ENCODE measurements around the gene LAMB3. TPM values are rescaled to one million over a fixed set of nuclear protein-coding genes. Genes with fewer than 3 reads are reported as not detected.

The LAMB3 gene
- polyA plus RNA-seq, 12 donors = 0.34 to 21.8 (median 0.85) TPM; not detected in 1

DNA sequence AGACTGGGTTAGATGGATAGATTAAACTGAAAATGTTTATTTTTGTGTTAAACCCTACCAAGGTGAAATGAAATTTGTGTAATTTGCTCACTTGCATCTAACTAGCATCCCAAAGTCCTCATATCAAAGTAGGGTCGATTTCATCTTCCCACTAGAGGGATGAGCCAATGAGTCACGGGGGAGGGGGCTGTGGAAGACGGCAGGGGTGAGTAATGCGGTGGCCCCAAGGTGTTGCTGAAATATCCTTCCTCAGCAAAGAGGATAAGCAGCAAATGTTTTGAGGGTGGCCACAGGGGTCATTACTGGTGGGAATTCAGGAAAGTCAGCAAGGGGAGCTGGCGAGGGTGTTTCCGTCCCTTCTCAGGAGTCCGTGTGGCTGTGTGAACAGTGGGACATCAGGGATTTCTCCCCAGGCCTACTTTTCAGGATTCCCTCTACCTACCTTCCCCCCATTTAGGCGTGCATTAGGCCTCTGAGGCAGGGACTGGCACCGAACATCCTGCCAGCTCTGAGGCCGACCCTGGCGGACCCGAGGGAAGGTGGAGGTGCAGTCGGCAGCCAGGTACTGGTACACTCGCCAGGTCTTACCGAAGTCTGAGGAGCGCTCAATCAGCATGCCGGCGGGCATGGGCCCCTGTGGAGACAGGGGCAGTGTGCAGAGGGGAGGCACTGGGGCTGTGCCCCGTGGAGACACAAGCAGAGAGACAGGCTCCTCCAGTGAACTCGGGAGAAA lies 18.1 kb downstream of the LAMB3 start:
- DNase-seq = no peak

DNA sequence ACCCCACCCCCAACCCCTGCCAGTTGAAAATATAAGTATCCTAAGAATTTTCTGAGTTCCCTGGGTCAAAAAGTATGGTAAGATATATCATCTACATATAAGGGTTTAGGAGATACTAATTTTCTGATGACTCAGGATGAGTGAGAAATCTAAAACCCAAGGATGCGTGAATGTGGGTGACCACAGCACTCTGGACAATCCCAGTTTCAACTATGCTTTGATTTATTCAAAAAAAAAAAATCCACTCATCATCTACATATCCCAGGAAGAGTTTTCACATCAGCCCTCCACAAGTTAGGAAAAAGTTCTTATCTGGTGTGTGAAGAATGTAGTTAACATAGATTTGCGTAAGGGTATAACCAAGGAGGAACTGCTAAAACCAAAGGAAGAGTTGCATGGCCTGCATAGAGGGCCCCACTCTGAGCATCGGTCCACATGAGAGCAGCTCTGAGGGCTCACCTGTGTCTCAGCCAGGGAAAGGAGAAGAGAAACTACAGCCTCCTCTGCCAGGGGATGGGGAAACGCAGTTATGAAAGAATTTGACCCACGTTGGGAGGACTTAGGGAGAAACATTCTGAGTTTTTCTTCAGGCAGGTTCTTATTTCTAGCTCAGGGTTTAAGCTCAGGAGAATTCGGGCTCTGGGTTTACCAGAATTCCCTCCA lies 18.8 kb downstream of the LAMB3 start:
- no peak for DNase-seq

DNA sequence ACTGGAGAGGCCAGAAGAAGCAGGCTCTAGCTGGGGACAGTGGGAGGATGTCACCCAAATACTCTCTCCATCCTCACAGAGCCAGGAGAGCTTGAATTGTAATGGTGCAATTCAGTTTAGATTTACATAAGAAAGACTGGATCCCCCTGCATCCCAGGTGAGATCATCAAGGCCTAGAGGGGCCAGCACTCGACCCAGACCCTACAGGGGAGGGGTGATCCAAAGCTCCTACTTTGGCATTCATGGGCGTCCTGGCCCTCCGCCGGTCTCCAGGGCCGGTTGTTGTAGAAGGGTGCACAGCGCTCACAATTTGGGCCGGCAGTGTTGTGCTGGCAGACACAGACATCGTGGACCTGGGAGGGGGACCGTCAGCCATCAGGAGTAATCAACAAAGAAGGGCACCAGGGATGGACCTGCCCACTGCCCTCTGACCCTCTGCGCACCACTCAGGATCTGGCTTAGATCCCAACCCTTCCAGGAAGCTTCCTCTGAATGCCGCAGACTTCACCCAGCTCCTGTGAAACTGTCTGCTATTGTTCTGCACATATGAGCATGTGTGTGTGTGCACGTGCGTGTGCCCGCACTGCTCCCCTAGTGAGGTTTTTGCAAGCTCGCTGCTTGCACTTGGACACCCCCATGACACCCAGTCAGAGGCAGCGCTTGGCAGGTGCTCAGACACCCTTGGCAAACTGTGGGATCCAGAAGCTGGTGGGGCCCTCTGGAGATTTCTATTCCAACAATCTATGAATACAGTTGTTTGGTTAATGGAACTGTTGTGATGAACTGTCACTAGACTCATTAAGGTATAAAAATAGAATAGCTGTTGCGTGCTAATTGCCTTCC lies 21.6 kb downstream of the LAMB3 start:
- no peak for DNase-seq

DNA sequence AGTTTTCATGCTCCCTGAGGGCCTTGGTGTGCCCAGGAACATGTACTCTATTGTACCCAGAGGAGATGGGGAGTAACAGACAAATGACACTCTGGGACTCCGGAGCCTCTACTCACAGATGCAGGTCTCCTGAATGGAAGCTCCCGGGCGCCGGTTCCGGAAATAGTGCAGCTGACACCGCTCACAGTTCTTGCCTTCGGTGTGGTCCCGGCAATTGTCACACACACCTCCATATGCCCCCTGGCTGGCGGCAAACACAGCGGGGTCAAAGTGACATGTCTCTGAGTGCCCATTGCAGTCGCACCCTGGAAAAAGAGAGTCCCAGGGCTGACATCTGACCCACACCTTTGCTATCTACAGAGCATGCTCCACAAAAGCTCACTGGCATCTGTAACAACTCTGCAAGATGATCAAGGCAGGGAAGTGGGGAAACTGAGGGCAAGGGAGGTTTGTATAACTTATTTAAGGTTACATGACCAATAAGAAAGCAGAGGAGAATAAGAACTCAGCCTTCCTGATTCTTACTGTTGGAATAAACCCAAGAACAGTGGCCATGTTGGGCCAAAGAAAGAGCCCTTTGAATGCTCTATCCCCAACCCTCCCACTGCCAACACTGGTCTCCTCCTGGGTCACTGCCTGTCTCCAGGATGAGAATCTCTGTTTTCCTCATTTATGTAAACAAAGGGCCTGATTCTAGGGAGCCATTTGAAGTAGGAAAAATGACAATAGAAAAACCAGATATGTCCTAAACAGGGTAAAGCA lies 22.4 kb downstream of the LAMB3 start:
- no peak for DNase-seq

DNA sequence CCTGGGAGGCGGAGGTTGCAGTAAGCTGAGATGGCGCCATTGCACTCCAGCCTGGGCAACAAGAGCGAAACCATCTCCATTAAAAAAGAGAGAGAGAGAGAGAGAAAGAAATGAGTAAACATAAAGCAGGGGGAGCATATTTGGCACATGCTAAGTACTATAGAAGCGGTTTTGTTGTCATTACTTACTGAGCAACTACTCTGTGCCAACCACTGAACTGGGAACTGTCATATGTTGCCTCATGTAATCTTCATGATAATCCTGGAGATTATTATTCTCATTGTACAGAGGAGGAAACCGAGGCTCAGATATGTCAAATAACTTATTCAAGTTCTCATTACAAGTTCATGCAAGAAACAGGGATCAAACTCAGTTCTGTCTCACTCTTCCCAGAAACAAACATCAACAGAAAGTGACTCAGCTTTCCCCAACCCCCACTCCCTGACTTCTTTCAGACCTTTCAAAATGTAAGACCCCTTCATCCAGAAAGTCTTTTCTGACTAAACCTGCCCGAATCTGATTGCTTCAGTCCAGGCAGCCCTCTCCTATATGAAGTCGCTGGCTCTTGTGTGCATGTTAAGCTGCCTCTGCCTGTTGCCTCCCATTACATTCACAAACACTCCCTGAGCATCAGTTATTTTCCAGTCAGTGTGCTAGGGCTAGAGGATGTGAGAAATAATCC lies 23.5 kb downstream of the LAMB3 start:
- DNase-seq = no peak

DNA sequence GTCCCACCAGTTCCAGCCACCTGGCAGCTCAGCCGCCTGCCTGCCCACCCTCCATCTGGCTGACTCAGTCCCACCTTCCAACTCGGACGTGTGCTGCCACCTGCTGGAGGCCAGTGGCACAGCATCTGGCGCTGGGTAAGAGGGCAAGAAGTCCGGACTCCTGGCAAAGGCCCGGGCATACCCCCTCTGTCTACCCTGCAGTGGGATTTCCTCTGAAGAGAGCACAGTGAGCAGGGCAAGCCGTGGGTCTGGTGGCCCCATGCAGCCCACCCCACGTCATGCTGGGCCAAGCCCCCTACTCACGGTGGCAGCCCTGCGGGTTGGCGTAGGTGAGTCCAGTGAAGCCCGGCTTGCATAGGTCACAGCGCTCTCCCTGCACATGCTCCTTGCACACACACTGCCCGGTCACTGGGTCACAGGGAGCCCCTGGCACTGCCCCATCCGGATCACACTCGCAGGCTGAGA lies 24.5 kb downstream of the LAMB3 start:
- DNase-seq = peak; percentile 62

DNA sequence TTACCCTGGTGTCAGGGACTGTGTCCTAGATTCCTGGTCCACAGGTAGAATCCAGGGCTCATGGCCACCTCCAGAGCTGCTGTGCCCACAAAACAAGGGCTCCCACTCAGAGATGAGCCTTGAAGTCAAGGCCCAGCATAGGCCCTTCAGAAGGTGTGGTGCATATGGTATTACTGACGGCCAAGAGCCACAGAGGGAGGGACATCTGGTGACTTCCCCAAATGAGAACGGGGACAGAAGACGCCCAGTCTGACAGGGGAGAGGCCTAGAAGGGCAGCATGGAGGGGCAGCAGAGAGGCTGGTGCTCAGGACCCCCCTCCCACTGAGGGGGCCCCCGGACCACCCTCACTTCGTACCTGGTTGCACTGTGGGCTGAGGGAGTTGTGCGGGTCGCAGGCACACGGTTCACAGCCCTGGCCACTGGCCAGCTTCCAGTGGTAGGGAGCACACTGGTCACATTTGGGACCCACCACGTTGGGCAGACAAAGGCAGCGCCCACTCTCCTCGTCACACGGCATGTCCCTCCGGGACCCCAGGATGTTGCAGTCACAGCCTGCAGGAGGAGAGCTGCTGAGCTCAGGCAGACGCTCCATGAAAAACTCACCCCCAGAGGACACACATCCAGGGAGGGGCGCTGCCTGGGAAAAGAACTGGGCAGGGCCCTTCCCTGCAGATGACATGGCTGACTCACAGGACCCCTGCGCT lies 25.0 kb downstream of the LAMB3 start:
- DNase-seq = no peak

DNA sequence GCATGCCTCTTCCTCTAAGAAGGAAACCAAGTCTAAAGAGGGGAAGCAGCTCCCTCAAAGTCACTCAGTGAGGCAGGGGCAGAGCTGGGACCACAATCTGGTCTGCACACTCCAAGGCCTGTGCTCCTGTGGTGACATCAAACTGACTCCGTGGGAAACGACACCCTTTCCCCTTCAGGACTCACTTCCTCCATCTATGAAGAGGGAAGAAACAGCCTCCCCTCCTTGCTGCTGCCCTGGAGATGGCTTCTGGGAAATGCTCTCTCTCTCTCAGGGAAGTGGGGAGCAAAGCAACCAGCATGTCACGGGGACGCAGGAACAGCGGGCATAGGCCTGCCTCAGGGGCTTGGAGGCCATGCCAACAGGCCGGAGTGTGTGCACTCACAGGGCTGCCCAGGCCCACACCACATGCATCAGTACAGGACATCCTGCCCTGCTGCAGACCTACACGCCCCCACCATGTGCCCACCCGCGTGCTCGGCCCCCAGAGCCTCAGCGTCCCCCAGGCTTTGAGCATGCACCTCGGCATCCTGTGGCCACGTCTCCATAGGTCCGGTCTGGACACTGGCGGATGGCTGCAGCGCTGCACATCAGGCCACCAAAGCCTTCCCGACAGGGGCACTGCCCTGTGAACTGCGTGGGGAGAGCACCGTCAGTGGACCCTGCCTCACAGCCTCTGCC lies 25.7 kb downstream of the LAMB3 start:
- no peak for DNase-seq

DNA sequence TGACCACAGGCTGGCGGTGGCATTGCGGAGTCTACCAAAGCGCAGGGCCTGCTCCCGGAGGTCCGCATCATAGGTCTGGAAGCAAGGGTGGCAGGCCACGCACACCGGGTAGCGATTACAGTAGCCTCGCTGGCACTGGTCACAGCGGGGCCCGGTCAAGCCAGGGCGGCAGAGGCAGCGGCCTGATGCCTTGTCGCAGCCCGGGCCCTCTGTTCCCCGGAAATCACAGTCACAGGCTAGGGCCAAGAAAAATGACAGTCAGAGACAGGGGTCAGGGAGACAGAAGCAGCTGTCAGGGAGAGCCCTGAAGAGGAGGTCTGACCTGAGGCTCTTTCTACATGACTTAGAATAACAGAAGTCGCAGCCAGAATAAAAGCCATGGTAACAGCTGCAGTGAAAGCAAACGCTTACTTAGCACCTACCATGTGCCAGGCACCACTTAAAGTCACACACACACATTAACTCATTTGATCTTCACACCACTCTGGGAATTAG lies 26.4 kb downstream of the LAMB3 start:
- DNase-seq = peak; percentile 26

DNA sequence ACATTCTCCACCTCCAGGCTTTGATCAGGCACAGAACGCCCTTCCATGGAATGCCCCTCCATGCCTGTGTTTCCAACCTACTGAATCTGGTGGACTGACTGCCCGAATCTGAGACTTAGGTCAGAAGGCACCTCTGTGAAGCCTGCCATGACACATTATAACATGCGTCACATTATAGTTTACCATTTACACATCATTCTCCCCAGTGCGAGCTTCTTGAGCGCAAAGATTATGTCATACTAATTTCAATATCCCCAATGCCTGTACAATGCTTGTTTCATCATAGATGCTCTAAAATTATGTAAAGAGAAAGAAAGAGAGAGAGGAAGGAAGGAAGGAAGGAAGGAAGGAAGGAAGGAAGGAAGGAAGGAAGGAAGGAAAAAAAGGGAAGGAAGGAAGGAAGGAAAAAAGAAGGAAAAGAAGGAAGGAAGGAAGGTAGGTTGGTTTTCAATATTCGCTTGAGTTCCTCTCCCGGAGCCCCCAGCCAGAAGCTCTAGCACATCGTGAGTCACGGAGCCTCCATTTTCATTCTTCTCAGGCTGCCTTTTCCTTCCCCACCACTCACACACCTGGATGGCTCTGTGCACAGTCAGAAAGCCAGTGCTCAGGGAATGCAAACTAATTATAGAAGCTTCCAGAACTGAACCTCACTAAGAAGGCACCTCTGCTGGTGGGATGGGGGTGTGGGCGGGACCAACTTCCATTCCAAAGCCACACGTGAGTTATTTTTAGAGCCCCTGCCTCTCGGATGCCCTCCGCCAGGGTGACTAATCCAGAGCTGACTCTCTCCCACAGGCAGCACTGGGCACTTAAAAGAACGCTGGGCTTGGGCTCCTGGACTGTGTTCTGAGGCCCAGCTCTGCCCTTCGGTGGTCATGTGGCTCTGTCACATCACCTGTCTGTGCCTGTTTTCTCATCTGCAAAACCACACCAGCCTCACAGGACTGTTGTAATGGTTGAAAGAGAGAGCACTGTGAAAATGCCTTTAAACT lies 27.4 kb downstream of the LAMB3 start:
- DNase-seq = no peak

DNA sequence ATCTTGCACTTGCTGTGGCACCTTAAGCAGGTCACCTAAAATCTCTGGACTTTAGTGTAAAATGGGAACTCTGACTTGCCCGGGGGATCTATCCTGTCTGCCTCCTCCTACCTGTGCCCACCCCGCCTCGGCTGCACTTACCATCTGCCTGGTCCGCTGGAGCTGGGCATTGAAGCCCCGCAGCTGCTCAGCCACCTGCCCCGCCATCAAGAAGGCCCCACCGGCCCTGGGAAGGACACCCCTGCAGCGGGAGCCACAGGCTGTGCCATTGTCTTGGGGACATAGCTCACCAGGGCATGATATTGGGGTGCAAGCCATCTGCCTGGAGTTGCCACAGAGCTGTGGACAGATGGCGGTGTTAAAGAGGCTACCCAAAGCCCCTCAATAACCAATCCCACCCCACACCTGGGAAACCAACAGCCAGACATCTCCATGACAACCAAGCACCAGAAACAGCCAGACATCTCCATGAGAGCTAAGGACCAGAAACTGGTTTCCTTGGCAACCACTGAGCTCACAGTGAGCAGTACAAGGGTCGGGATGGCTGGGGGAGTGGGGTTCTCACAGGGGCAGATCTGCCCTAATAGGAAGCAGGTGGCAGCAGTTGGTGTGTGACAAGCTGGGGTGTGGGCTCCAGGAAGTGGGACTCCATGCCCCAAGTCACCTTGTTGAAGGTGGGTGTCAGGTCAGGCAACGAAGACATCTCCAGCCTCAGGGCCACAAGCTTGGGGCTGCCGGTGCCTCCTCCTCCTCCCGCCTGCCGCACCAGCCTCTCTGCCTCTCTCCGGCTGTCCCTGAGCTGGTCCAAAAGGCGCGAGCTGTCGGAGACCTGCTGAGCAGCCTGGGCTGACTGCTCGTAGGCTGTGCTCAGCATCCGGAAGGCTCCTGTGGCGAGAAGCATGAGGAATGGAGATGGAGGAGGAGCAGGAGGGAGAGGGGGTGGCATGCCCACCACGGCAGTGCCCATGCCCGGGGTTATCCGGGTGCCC lies 29.1 kb downstream of the LAMB3 start:
- DNase-seq = no peak

DNA sequence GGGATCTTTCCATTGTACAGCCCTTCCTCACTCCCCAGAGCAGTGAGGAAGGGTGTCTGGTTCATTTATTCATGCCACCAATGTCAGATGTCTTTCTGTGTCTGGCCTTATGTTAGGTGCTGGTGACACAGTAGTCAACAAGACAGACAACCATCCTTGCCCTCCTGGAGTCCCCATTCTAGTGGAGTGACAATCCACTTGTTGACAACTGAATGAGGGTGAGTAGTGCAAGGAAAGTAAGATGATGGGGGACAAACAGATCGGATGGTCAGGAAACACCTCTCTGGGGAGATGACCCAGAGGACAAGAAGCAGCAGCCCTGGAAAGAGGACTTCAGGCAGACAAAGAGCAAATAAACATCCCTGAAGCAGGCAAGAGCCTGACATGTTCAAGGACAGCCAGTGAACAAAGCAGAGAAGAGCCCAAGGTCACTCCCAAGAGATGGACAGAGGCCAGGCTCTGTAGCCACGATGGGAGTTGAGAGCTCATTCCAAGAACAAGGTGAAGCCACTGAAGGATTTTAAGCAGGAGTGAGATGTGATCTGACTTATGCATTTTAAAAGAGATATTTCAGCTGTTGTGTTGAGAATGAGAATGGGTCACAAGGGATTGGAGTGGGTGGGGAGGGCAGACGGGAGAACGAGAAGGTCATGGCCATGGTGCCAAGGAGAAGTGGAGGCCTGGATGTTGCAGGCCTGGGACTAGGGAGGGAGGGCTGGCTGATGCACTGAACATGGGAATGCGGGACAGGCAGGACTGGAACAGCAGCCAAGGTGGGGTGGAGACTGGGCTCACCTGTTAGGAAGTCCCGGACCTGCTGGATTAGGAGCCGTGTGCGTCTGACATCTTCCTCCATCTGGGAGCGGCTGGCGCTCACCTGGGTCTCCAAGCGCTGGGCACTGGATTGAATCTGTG lies 30.2 kb downstream of the LAMB3 start:
- DNase-seq = no peak

DNA sequence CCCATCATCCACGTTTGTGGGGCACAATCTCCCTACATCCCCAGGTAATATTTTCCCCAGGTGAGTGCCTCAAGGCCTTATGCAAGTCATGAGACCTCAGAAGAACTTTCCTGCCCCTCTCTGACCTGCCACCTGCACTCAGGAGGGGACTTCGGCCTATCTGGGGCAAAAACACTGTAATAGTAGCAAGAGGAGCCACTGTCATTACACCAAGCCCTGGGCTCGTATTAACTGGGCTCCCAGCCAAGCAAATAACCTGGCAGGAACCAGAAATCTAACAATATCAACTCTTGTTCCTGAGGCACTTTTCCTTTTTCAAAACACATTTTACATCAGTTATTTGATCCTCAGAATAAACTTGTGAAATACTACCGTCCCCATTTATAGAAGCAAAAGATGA lies 30.9 kb downstream of the LAMB3 start:
- DNase-seq = no peak

DNA sequence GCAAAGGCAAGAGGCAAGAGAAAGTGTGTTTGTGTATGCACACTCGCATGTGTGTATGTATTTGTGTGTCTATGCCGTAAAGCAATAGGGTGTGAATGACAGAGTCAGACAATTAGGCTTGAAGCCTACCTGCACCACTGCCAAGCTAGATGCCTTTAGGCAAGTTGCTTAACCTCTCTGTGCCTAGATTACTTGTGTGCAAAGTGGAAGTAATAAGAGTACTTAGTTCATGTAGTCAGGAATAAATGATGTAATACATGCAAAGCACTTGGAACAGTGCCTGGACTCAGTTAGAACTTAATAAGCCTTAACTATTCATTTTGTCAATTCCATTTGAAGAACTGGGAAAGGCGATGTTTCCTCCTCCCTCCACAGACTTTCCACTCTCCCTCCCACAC lies 31.7 kb downstream of the LAMB3 start:
- DNase-seq = no peak

DNA sequence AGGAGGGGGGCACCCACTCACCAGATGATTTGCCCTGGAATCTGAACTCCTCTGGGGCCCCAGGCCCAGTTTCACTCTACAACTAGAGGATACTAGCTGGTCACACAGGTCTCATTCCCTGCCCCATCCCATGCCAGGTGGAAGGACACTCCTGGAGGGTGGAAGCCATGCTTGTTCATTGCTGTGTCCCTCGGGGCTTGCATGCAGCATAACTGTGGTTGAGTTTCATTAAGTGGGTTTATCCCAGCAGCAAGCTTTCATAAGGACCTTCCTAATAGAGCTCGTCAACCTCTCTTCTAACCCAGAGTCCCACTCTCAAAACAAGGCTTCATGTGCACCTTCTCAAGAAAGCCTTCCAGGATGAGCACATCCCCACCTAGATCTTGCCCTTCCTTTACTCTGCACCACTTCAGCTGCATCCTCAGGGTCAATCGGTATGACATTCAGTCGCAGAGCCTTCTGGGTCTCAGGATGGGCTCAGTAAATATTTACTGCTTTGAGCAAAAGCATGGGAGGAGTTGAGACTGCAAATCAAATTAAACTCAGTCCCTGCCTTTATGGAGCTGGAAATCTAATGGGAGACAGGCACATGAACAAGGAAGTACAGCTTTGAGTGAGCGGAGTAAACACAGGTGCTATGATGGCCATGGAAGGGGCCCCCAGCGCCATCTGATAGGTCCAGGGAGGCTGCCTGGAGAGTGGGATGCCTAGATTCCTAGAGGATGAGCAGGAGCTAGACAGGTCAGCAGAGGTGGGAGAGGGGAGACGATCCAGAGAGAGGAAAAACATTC lies 32.3 kb downstream of the LAMB3 start:
- no peak for DNase-seq

All from muscle of arm (tissue), 12 donors.